G401 (cell line): Measurements from ENCODE around the gene CHURC1. TPM values are rescaled to one million over a fixed set of nuclear protein-coding genes. Genes with fewer than 3 reads are reported as not detected.

ENCODE experiments used
- DNase-seq: peaks from one replicate; pipeline ENCODE4 v3.0.0-alpha.2; 2015; ENCODE audit warnings: low spot score
- in situ Hi-C: cut with HindIII; loops from 2 replicates; pipeline ENCODE4 v1.10.0; 2016; ENCODE audit warnings: low sequenced_read_pairs, mixed read lengths
- total RNA-seq: library from RNA; depleted of rRNA; stranded (reverse); fragments of >200 nt; shearing (Covaris generic); gene quantifications from 2 replicates; pipeline ENCODE4 v1.2.3, GENCODE V29; 2014; rRNA removed

The CHURC1 gene
- 51.0 and 64.1 TPM in 2 replicates for total RNA-seq

DNA sequence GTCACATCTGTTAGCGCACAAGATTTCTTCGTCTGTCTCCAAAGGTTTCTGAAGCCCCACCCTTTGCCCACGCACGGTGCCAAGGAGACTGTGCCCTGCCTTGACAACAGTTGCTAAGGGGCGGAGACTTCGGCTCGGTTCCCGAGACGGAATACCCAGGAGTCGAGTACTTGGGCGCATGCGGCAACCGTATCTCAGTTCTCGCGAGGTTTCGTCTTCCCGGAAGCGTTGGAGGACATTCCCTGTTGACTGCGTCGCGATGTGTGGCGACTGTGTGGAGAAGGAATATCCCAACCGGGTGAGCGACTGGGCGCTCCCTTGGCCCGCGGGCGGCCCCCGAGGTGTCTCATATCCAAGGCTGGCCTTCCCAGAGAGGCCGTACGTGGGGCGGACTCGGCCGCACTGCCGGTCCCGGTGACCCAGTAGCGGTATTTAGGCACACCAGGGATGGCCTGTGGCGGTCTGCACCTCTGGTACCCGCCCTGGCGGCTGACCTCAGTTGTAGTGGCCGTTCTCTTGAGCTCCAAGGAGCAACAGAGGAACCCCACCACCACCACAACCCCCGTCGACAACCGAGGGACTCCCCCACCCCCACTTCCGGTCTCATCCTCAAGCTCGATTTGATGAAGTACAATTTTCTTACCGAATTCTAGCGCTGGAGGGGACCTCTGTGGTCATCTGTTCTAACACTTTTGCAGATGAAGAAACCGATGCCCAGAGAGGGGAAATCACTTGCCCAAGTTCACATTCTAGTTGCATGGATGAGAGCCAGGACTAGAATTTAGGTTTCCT, at the start of gene CHURC1:
Gene CHURC1, plus strand, starts transcription at position 219 of the 792 bp plus-strand sequence. Its CDS starts 41 bp downstream, at position 260.
- peak; percentile 99 for DNase-seq
- in situ Hi-C loops, result no loop called here

DNA sequence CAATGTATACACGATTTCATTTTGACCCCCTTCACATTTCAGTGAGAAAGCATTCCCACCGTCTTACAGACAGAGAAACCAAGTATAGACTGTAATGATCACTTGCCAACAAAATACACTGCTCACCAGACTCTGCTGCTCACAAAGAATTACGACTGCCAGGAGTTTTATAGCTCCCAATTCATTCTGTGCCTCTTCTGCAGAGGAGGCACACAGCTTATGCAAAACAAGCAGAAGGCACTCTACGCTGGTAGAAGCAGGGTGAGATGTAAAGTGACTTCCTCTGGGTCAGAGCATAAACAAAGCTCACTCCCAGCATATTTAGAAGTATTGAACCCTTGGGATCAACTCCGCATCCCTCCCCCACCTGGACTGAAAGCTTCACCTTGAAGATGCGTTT, 49.1 kb upstream of the CHURC1 start:
- peak; percentile 50 for DNase-seq
- in situ Hi-C loops, result no loop called here

DNA sequence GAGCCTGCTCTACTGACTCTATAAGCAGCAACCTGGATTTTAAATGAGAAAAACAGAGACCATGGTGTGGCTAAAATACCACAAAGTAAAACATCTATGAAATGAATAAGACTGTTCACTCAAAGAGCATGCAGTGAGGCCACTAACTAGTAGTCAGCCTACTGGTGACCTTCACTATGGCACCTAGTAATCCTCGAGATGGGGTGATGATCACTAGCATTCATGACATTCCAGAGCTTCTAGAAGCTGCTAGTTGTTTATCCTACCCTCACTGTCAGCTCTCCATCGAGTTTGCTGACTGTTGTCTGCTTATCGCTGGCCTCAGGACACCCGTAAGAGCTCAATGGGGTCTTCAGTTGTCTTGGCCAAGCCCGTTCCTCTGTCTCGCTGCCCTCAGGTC, 48.3 kb upstream of the CHURC1 start:
- no peak for DNase-seq
- in situ Hi-C loops, result no loop called here

- no peak for DNase-seq
- in situ Hi-C loops, result no loop called here
Measured at GRCh38 chr14:64867182-64867581, 47.1 kb upstream of the CHURC1 start.

- no peak for DNase-seq
- in situ Hi-C loops, result no loop called here
Measured at GRCh38 chr14:64868379-64868778, 45.9 kb upstream of the CHURC1 start.

- DNase-seq, result no peak
- in situ Hi-C loops, result no loop called here
Measured at GRCh38 chr14:64868841-64869240, 45.4 kb upstream of the CHURC1 start.

DNA sequence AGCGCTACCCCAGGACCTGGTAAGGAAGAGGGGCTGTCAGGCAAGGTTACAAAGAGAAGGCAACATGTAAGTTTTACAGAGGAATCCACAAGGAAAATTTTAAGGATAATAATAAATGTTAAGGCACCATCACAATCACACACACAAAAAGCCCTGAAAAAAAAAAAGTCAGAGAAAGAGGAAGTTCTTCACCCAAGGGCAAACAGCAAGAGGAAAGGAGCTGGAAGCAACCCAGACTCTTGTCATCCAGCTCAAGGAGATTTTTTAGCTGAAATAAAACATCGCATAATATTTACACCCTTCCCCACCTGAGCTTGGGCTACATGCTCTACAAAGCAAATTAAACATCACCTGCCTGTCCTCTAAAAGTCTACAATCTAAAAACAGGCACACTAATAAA, 44.1 kb upstream of the CHURC1 start:
- in situ Hi-C loops, result no loop called here
- no peak for DNase-seq

- DNase-seq, result no peak
- in situ Hi-C loops, result no loop called here
Measured at GRCh38 chr14:64871344-64871743, 42.9 kb upstream of the CHURC1 start.

GRCh38 chr14:64873506-64874219, 40.6 kb upstream of the CHURC1 start:
- in situ Hi-C loops, result no loop called here
- no peak for DNase-seq

DNA sequence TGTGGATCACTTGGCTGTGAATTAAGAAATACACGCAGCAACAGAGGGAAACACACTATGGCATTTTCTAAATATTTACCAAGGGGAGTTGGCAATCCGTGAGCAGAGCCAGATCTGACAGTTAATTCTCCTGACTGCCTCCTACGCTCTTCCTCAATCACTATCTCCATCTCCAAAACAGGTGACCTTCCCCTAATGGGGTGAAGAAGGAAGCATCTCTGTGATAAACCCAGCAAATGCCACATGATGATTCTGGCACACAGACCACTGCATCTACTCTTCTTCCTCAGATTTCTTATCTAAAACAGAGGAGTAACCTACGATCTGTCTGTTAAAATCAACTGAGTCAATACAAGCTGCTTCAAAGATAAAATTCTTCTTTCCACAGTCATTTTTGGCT, 38.9 kb upstream of the CHURC1 start:
- in situ Hi-C loops, result no loop called here
- DNase-seq, result no peak

GRCh38 chr14:64877846-64878245, 36.4 kb upstream of the CHURC1 start:
- peak; percentile 32 for DNase-seq
- in situ Hi-C loops, result no loop called here

- in situ Hi-C loops, result no loop called here
- peak; percentile 64 for DNase-seq
Measured at GRCh38 chr14:64878837-64879634, 35.2 kb upstream of the CHURC1 start.

- peak; percentile 82 for DNase-seq
- in situ Hi-C loops, result no loop called here
Measured at GRCh38 chr14:64879635-64880220, 34.5 kb upstream of the CHURC1 start, which contains the start of gene SPTB. Gene SPTB, minus strand, starts transcription at chr14:64879907. Its CDS starts 56,813 bp downstream, at chr14:64823094.

- in situ Hi-C loops, result no loop called here
Measured at GRCh38 chr14:64880221-64881121, 33.8 kb upstream of the CHURC1 start.

GRCh38 chr14:64885559-64885958, 28.7 kb upstream of the CHURC1 start:
- in situ Hi-C loops, result no loop called here
- no peak for DNase-seq

More at GRCh38 chr14:64880221-64881121, 33.8 kb upstream of the CHURC1 start:
- DNase-seq, result peak; percentile 84

- DNase-seq, result no peak
- in situ Hi-C loops, result no loop called here
Measured at GRCh38 chr14:64889352-64889751, 24.9 kb upstream of the CHURC1 start.

DNA sequence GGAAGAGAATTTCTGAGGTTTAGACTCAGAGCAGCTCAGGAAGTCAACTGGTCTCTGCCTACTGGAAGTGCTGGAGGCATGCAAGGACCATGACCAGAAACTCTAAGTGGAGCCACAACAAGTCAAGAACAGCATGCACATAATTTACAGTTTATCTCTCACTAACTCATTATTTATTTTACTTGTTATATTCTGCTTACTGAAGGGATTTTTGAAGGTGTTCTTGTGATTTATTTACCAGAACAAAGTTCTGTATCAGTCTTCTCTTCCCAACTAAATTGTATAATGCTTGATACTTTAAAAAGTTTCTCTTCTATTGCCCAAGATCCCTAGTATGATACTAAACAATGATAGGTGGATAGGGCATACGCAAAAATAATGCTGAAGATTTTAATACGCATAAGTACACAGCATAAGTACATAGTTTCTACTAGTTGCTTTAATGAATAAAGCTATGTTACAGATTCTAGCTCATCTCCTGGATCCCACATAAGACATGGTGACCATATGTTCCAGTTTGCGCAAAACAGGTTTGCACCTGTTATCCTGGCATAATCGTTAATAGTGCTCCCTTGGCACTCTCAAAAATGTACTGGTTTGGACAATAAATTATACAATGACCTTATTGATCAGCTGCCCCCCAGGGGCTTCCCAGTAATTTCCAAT, 22.9 kb upstream of the CHURC1 start:
- DNase-seq, result peak; percentile 87
- in situ Hi-C loops, result no loop called here
